GM18507 (cell line): ENCODE results near the gene TSPAN11.

Experiments
- DNase-seq: peaks from one replicate; pipeline ENCODE4 v3.0.0; 2011; ENCODE audit warnings: low read depth; ENCODE audit not compliant: insufficient read length; ENCODE audit errors: extremely low spot score
- FAIRE-seq: peaks from 2 replicates; lab custom pipeline; 2011; peaks lifted over from hg19 to GRCh38; lab: Jason Lieb, UNC

The TSPAN11 gene

GRCh38 chr12:30909349-30910037, 17.1 kb upstream of the TSPAN11 start:
- FAIRE-seq (no peak), DNase-seq (no peak)

GRCh38 chr12:30910038-30910350, 16.6 kb upstream of the TSPAN11 start:
- DNase-seq (no peak), FAIRE-seq (no peak)

- FAIRE-seq = no peak
- no peak for DNase-seq
These were observed 15.3 kb upstream of the TSPAN11 start for GRCh38 chr12:30911207-30911606.

- FAIRE-seq (no peak), DNase-seq (no peak)
These were observed 13.2 kb upstream of the TSPAN11 start for GRCh38 chr12:30913323-30913722.

GRCh38 chr12:30914986-30915591, 11.5 kb upstream of the TSPAN11 start:
- FAIRE-seq = no peak

GRCh38 chr12:30923057-30923456, 3.5 kb upstream of the TSPAN11 start:
- no peak for FAIRE-seq
- DNase-seq = no peak

More at GRCh38 chr12:30914986-30915591, 11.5 kb upstream of the TSPAN11 start:
- no peak for DNase-seq

- DNase-seq = no peak
These were observed 823 bp upstream of the TSPAN11 start for GRCh38 chr12:30925607-30926242.

GRCh38 chr12:30927222-30927611, 669 bp downstream of the TSPAN11 start:
- FAIRE-seq = no peak
- DNase-seq = no peak

More at GRCh38 chr12:30925607-30926242, 823 bp upstream of the TSPAN11 start:
- no peak for FAIRE-seq

- DNase-seq (no peak), FAIRE-seq (no peak)
These were observed 2.1 kb downstream of the TSPAN11 start for GRCh38 chr12:30928356-30929244.

- FAIRE-seq = no peak
- no peak for DNase-seq
These were observed 3.7 kb downstream of the TSPAN11 start for GRCh38 chr12:30930238-30930637.

GRCh38 chr12:30930641-30931040, 4.1 kb downstream of the TSPAN11 start:
- FAIRE-seq (no peak), DNase-seq (no peak)

- FAIRE-seq (no peak), DNase-seq (no peak)
These were observed 6.3 kb downstream of the TSPAN11 start for GRCh38 chr12:30932881-30933280.

GRCh38 chr12:30934811-30935210, 8.3 kb downstream of the TSPAN11 start:
- FAIRE-seq = no peak

GRCh38 chr12:30936036-30936435, 9.5 kb downstream of the TSPAN11 start:
- DNase-seq (no peak), FAIRE-seq (no peak)

More at GRCh38 chr12:30934811-30935210, 8.3 kb downstream of the TSPAN11 start:
- DNase-seq = no peak

GRCh38 chr12:30939234-30939633, 12.7 kb downstream of the TSPAN11 start:
- DNase-seq (no peak), FAIRE-seq (no peak)

GRCh38 chr12:30942486-30942885, 15.9 kb downstream of the TSPAN11 start:
- DNase-seq (no peak), FAIRE-seq (no peak)

- FAIRE-seq (no peak), DNase-seq (no peak)
These were observed 16.4 kb downstream of the TSPAN11 start for GRCh38 chr12:30942936-30943335.

- FAIRE-seq = no peak
- DNase-seq = no peak
These were observed 19.1 kb downstream of the TSPAN11 start for GRCh38 chr12:30945443-30946164.

- DNase-seq = no peak
- FAIRE-seq = no peak
These were observed 25.5 kb downstream of the TSPAN11 start for GRCh38 chr12:30952015-30952414.
